GM12891 (cell line): ENCODE measurements around the gene SBNO2.

Experiments used
- DNase-seq: peaks from one replicate; pipeline ENCODE4 v3.0.0; 2011; ENCODE audit warnings: low spot score; ENCODE audit not compliant: insufficient read length
- FAIRE-seq: peaks from 2 replicates; lab custom pipeline; 2011; peaks lifted over from hg19 to GRCh38; lab: Jason Lieb, UNC
- PAX5 ChIP-seq: IDR thresholded peaks from 2 replicates; pipeline ENCODE4 v1.6.1; 2011; ENCODE audit warnings: low read length, moderate library complexity, mild to moderate bottlenecking; ENCODE audit not compliant: insufficient read depth, severe bottlenecking
- POLR2A ChIP-seq: IDR thresholded peaks from 2 replicates; pipeline ENCODE4 v1.6.1; 2011; ENCODE audit warnings: low read depth, low read length, control low read depth
- POLR2AphosphoS5 ChIP-seq: IDR thresholded peaks from 2 replicates; pipeline ENCODE4 v1.6.1; 2011; ENCODE audit warnings: low read depth, low read length, control low read depth
- POU2F2 ChIP-seq: IDR thresholded peaks from 2 replicates; pipeline ENCODE4 v1.6.1; 2011; ENCODE audit warnings: low read depth, mild to moderate bottlenecking, control low read depth, low read length, moderate library complexity
- SPI1 ChIP-seq: IDR thresholded peaks from 2 replicates; pipeline ENCODE4 v1.6.1; 2011; ENCODE audit warnings: low read depth, low read length, control low read depth
- TAF1 ChIP-seq: IDR thresholded peaks from 2 replicates; pipeline ENCODE4 v1.6.1; 2011; ENCODE audit warnings: low read depth, low read length, control low read depth

The SBNO2 gene

GRCh38 chr19:1126984-1127760 lies 46.9 kb downstream of the SBNO2 start:
- no peak for TF ChIP-seq POU2F2
- TF ChIP-seq SPI1 = no peak
- TF ChIP-seq POLR2A = no peak
- TF ChIP-seq POLR2AphosphoS5 = no peak
- TF ChIP-seq TAF1 = no peak
- TF ChIP-seq PAX5 = no peak
- DNase-seq (no peak), FAIRE-seq (no peak)

- FAIRE-seq = no peak
- DNase-seq = no peak
- TF ChIP-seq SPI1 (no peak), POLR2AphosphoS5 (no peak), TAF1 (no peak), PAX5 (no peak), POU2F2 (no peak), POLR2A (no peak)
These were observed 48.2 kb downstream of the SBNO2 start for GRCh38 chr19:1125601-1126467.

- TF ChIP-seq POLR2AphosphoS5 (no peak), POU2F2 (no peak), PAX5 (no peak), POLR2A (no peak), TAF1 (no peak), SPI1 (no peak)
- DNase-seq (no peak), FAIRE-seq (no peak)
These were observed 50.0 kb downstream of the SBNO2 start for GRCh38 chr19:1123885-1124677.

- no peak for FAIRE-seq
- no peak for DNase-seq
- TF ChIP-seq TAF1 (no peak), PAX5 (no peak), POLR2AphosphoS5 (no peak), SPI1 (no peak), POLR2A (no peak), POU2F2 (no peak)
These were observed 50.7 kb downstream of the SBNO2 start for GRCh38 chr19:1123381-1123780.

GRCh38 chr19:1122972-1123363 lies 51.1 kb downstream of the SBNO2 start:
- DNase-seq (peak; percentile 98), FAIRE-seq (peak; percentile 94)
- TF ChIP-seq POU2F2 = peak; percentile 59; the same call in 1 of the 2 replicates
- no peak for TF ChIP-seq POLR2AphosphoS5

- DNase-seq (no peak), FAIRE-seq (no peak)
- no peak for TF ChIP-seq TAF1
- no peak for TF ChIP-seq POU2F2
- TF ChIP-seq PAX5 = no peak
- TF ChIP-seq SPI1 = no peak
- TF ChIP-seq POLR2AphosphoS5 = no peak
- no peak for TF ChIP-seq POLR2A
These were observed 51.8 kb downstream of the SBNO2 start for GRCh38 chr19:1122021-1122971.

GRCh38 chr19:1121395-1121794 lies 52.7 kb downstream of the SBNO2 start:
- DNase-seq = no peak
- no peak for FAIRE-seq
- TF ChIP-seq POU2F2 (no peak), PAX5 (no peak), SPI1 (no peak), POLR2A (no peak), TAF1 (no peak), POLR2AphosphoS5 (no peak)

GRCh38 chr19:1119475-1120217 lies 54.4 kb downstream of the SBNO2 start:
- DNase-seq = no peak
- no peak for TF ChIP-seq POLR2AphosphoS5
- TF ChIP-seq SPI1 = no peak
- no peak for TF ChIP-seq POLR2A
- no peak for TF ChIP-seq POU2F2
- FAIRE-seq = no peak
